SW 1271 (cell line): ENCODE measurements around the gene P2RY2.

Source experiments
- DNase-seq, 2 experiments: peaks; one replicate each; lab custom pipeline; 2025; lab: John Stamatoyannopoulos, UW

The P2RY2 gene

GRCh38 chr11:73218106-73218829 is at the start of gene P2RY2:
Gene P2RY2 (plus strand): TSS chr11:73218281. CDS start chr11:73234160, 15,879 bp downstream.
- no peak for DNase-seq

DNA sequence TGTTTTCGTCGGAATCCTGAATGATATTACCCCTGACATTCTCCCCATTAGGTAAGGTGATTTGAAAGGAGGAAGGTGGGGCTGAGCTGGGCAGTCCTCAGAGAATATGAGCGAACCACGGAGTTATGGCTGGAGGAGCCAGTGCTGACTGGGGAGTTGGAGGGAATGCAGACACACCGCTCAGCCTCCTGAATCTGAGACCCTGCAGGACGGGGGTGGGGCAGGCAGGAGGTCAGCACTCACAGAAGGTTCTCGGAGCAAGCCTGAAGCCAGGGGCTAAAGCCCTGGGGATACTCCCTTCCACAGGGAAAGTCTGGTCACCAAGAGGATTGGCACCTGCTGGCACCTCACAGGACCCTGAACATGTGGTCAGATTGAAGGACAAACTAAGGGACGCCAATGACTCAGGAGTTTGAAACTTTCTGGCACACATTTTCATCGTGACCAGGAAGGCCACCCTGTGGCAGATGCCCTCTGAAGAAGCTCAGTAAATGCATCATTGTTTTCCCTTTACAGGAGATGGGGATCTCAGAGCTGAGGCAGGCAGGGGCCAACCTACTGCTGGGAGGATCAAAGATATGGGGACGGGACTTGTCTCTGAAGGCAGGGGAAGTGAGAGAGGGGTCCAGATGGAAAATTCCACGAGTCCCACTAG is 49.0 kb upstream of the P2RY2 start:
- DNase-seq, result no peak

DNA sequence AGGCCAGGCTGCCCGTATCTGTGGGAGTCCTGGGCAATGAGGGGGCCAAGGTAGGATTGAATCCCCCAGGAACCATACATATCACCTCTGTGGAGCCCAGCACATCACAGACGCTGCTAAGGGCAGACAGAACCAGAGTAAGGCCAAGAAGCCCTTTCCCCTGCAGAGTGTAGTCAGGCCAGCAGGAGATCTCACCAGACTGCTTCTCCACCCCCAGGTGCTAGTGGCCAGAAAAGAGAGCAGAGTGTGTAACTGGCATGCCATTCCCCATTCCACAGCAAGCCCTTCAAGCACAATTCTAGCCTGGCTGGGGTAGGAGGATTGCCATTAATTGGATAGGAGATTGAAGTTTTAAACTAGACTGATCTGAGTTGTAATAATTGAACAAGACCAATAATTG is 47.9 kb upstream of the P2RY2 start:
- DNase-seq, result no peak

- DNase-seq, result no peak
Measured at GRCh38 chr11:73171436-73172161, 46.5 kb upstream of the P2RY2 start.

GRCh38 chr11:73172992-73173656 is 45.0 kb upstream of the P2RY2 start:
- DNase-seq, result no peak

DNA sequence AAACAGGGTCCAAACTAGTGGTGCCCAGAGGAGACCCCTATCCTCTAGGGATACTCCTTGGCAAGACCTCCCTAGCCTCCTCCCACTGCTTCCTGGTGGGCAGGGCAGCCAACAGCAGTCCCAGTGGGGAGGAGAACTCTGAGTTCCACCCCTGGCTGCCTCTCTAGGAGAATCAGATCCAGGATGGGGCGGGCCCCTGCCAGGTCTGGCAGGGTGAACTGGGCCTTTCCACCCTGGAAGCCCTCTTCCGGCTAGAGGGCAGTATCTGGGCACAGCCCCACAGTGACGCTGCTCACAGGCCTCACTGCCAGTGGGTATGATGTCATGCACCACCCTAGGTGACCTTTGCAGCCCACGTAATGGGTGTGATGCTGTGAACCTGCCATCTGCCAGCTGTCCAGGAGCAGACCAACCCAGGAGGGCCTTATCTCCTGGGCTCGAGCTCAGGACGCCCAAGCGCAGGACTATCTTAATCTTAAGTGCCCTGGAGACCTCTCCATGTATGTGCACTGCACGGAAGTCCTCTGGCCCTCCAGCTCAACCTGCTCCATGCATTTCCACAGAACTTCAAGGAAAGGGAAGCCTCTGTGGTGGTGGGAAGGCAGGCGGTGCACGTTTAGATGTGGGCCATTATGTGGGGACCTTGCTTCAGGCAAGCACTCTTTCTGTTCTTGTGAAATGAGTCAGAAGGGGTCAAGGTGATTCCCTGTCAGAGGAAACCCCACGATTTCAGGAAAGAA is 44.2 kb upstream of the P2RY2 start:
- DNase-seq, result no peak

GRCh38 chr11:73174495-73174791 is 43.6 kb upstream of the P2RY2 start:
- DNase-seq, result no peak

- no peak for DNase-seq
Measured at GRCh38 chr11:73175551-73176144, 42.4 kb upstream of the P2RY2 start.

DNA sequence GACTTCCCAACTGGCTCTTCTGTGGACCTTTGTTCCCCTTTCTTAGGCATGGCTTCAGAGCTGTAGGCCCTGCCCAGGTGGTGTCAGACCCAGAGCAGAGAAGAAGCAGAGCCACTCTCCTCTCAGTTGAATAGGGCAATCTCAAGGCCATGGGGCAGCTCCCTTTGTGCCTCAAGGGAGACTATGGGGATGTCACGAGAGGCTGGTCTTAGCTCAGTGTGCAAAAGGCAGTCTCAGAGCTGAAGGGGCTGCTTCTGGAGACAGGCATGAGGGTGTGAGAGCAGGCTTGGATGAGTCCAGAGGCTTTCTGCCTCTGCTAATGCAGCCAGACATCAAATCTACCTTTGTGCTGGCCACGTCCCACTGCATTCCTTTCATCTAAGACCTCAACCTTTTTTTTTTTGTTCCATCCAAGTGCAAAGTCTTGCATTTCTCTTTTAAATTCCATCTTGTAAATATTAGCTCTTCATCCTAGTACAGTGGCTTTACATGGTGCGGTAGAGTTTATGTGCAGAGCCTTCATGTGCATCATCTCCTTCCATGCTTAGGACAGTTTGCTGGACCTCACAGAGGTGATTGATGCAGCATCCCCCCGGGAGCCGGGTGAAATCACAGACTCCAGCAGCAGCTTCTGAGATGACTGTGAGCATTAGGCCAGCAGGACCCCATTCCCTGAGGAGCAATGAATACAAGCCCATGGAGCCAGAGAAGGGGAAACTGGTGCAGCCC is 41.8 kb upstream of the P2RY2 start:
- DNase-seq, result no peak

- DNase-seq, result no peak
Measured at GRCh38 chr11:73176874-73177155, 41.3 kb upstream of the P2RY2 start.

- no peak for DNase-seq
Measured at GRCh38 chr11:73177380-73177777, 40.7 kb upstream of the P2RY2 start.

- DNase-seq, result peak in 1 of 2 experiments; percentile 45
Measured at GRCh38 chr11:73177778-73178539, 40.1 kb upstream of the P2RY2 start.

DNA sequence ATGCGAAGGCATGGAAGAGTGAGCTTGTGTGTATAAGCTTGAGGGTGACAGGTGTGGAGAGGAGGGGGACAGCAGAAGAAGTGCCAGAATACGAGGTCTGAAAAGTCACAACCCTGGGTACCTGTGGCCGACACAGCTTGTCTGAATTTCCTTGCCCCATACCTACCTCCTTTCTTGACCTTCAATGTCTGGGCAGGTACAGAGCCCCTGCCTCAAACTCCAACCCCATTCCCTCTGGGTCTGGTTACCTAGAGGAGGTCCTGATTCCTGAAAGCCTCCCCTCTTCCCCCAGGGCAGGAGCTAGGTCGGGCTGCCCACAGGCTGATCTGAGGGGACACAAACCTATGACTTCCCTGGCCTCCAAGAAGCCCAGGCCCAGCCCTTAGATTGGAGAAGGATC is 39.4 kb upstream of the P2RY2 start:
- no peak for DNase-seq

DNA sequence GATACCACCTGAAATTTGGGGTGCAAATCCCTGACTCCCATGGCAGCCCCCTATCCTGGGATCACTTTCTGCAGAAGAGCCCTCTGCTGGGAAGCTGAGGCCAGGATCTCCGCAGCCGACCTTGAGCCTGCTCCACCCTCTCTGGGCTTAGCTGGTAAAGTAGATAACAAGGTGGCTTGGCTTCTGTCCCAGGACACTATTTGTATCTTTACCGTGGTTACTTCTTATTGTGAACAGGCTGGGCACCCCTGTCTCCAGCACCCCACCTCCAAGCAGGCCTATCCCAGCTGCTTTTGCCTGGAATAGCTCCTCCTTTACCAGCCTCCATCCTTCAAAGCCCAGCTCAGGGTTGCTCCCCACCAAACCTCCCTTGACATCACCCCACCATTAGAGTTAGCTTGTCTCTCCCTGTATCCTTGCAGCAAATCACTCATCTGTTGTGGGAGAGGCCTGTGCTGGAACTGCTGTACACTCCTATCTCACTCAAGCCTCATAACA is 35.2 kb upstream of the P2RY2 start:
- DNase-seq, result no peak

GRCh38 chr11:73184953-73185671 is 33.0 kb upstream of the P2RY2 start:
- peak; percentile 31 to 51 for DNase-seq

DNA sequence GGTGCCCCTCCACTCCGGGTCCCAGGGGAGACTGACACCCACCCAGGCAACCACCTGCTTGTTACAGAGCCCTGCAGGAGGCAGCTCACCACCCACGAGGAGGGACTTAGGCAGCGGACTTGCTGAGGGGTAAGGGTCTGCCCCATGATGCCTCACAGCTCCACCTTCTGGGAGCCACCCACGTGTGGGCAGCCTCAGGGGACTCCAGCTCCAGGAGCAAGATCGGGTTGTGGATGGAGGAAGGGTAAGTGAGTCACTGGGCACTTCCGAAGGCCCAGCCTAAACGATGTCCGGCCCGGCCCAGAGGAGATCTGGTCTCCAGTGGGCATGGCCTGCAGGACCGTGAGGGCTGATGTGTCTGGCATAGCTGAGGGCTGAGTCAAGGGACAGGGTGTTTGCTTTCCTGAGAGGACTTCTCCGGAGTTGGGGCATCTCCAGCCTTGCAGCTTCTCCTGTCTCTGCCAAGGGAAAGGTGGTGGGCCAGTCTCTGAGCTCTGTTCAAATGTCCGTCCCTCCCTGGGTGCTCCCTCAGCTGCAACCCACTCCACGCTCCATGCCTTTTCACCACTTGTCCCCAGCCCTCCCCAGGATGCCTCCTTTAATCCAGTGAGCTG is 32.3 kb upstream of the P2RY2 start:
- peak; percentile 52 to 64 for DNase-seq

DNA sequence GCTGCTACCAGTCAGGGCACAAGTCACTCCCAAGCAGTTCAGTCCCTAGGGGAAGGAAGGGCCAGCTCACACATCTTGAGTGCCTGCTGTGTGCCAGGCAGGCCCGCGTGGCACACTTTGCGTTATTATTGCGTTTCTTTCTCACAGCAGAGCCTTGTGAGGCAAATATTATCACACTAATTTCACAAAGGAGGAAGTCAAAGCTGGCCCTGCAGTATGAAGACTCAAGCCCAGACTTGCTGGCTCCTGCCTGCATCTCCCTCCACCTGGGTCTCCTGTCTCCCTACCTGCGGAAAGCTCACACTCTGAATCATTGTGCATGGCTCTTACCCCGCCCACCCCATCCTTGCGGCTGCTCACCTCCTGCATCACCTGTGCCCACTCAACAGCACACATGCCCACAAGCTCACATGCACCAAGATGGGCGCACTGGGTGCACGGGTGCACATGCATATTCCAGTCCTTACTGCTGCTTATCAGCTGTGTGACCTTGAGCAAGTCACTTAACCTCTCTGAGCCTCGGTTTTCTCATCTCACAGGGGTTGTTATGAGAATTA is 31.7 kb upstream of the P2RY2 start:
- DNase-seq, result no peak

- no peak for DNase-seq
Measured at GRCh38 chr11:73186886-73187285, 31.2 kb upstream of the P2RY2 start.

DNA sequence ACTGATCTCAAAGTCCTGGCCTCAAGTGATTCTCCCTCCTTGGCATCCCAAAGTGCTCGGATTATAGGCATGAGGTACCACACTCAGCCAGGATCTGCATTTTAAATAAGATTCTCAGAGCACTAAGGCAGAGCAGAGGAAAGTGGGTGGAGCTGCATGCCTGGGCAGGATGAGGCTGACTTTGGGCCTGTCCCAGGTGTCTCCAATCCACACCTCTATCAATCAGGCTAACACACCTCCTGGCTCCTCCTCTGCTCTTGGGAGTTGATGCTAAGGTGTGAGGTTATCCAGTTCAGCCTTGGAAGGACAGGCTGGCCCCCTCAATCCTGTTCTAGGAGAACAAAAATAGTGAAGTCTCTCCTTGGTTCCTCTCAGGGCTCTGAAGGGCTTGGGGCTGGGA is 30.2 kb upstream of the P2RY2 start:
- DNase-seq, result no peak
